ENCODE results near the gene MB21D2.

- TF ChIP-seq CTCF (IDR thresholded peaks at IDR 0.05; ENCODE audit: insufficient read depth, low read depth, low read length), result no peak
- TF ChIP-seq EZH2 (IDR thresholded peaks at IDR 0.05; ENCODE audit: insufficient read depth, low read length), result no peak
Measured at GRCh38 chr3:192902549-192902948, 15.1 kb downstream of the MB21D2 start.
